ENCODE data around the gene AMY2B.
"Not testable (repeated sequence)": the region's sequence is repeated elsewhere in the genome, so short reads cannot be mapped to it uniquely, and the experiment has no call there.

AMY2B gene

GRCh38 chr1:103627436-103627835 is 56.0 kb downstream of the AMY2B start:
- not testable (repeated sequence) for H3K9ac ChIP-seq (ENCODE audit: low read length); H2AFZ ChIP-seq (ENCODE audit: low read depth, low read length); H3K36me3 ChIP-seq (replicated peaks; ENCODE audit: low read depth, low read length); H3K79me2 ChIP-seq (ENCODE audit: low read length); H3K4me2 ChIP-seq (ENCODE audit: low read length); H3K27ac ChIP-seq (ENCODE audit: low read length); H3K9me3 ChIP-seq (ENCODE audit: insufficient read depth, low read length); H4K20me1 ChIP-seq (ENCODE audit: insufficient read depth, low read length); H3K27me3 ChIP-seq (ENCODE audit: low read depth, low read length); H3K4me3 ChIP-seq (ENCODE audit: low read length); H3K4me1 ChIP-seq (ENCODE audit: low read length)

All from OCI-LY3 (cell line).